Erythroblast (primary cell): Measurements from ENCODE around the gene KRTAP1-4.

Experiments used
- GATA1 ChIP-seq: IDR thresholded peaks from 2 replicates; pipeline ENCODE4 v1.6.1; 2011; ENCODE audit warnings: low read depth, mild to moderate bottlenecking, control low read depth, low read length, moderate library complexity
- POLR2A ChIP-seq: IDR thresholded peaks from 2 replicates; pipeline ENCODE4 v1.6.1; 2011; ENCODE audit warnings: mild to moderate bottlenecking, low read length

DNA sequence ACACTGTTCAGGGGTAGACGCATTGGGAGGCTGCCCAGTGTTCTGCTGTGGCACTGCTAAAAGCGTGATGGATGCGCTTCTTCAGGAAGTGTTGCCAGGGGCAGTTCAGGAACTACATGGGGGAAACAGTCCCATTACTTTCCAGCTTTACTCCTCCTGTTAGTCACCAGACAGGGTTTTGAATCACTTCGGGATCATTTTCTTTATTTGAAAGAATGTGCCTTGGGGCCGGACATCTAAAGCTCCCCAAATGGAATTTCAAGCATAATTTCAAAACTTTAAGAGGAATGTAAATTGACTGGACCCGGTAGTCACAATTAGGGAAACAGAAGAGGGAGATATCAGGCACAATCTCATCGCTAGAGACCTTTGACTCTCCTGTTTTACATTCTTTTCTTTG, 18.4 kb upstream of the KRTAP1-4 start:
- TF ChIP-seq POLR2A, result no peak
- no peak for TF ChIP-seq GATA1
